Stomach (tissue), 4 donors: ENCODE data around the gene G6PD.

ENCODE experiments used
- CTCF ChIP-seq, 7 experiments: fragments of 450-650 bp in 4 of 7; fragments of 200-600 bp in 3 of 7; sonication (generic) in 3 of 7; IDR thresholded peaks; one replicate each; pipeline ENCODE4 v1.5.1; 2016 to 2019; ENCODE audit warnings: antibody characterized with exemption in 7 of 7, control low read depth in 2 of 7, mild to moderate bottlenecking in 1 of 7
- POLR2A ChIP-seq, 4 donors: fragments of 450-650 bp; IDR thresholded peaks; one replicate each; pipeline ENCODE4 v1.6.1; 2016; ENCODE audit warnings: antibody characterized with exemption in 4 of 4, control low read depth in 2 of 4, mild to moderate bottlenecking in 1 of 4, moderate library complexity in 1 of 4
- POLR2AphosphoS5 ChIP-seq, 3 donors: sonication (generic); formaldehyde crosslinking; IDR thresholded peaks; one replicate each; pipeline ENCODE4 v1.6.1; 2016; ENCODE audit warnings: antibody characterized with exemption in 3 of 3

- TF ChIP-seq CTCF (IDR thresholded peaks at IDR 0.05) (no peak), POLR2AphosphoS5 (IDR thresholded peaks at IDR 0.05) (no peak), POLR2A (IDR thresholded peaks at IDR 0.05) (no peak)
These were observed 20.8 kb downstream of the G6PD start for GRCh38 chrX:154525606-154526490.
